ENCODE measurements around the gene CFAP161.
"Not testable (repeated sequence)": the region's sequence is repeated elsewhere in the genome, so short reads cannot be mapped to it uniquely, and the experiment has no call there.

Gene CFAP161

DNA sequence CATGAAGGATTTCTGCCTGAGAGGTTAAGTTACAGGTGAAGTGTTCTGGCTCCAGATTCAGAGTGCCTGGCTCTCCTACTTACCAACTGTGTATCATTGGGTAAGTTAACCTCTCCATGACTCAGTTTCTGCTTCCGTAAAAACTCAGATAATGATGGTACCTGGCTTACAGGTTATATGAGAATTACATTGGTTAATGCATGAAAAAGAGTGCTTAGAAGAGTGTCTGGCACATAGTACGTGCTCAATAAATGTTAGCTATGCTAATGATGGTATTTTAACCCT lies 23.8 kb downstream of the CFAP161 start:
- no peak for DNase-seq (ENCODE audit: low read depth in 2 of 2)

DNA sequence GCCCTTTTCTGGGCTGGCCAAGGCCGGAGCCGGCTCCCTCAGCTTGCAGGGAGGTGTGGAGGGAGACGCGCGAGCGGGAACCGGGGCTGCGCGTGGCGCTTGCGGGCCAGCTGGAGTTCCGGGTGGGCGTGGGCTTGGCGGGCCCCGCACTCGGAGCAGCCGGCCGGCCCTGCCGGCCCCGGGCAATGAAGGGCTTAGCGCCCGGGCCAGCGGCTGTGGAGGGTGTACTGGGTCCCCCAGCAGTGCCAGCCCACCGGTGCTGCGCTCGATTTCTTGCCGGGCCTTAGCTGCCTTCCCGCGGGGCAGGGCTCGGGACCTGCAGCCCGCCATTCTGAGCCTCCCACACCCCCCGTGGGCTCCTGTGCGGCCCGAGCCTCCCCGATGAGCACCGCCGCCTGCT lies 24.5 kb downstream of the CFAP161 start:
- not testable (repeated sequence) for DNase-seq (ENCODE audit: low read depth in 2 of 2)

DNA sequence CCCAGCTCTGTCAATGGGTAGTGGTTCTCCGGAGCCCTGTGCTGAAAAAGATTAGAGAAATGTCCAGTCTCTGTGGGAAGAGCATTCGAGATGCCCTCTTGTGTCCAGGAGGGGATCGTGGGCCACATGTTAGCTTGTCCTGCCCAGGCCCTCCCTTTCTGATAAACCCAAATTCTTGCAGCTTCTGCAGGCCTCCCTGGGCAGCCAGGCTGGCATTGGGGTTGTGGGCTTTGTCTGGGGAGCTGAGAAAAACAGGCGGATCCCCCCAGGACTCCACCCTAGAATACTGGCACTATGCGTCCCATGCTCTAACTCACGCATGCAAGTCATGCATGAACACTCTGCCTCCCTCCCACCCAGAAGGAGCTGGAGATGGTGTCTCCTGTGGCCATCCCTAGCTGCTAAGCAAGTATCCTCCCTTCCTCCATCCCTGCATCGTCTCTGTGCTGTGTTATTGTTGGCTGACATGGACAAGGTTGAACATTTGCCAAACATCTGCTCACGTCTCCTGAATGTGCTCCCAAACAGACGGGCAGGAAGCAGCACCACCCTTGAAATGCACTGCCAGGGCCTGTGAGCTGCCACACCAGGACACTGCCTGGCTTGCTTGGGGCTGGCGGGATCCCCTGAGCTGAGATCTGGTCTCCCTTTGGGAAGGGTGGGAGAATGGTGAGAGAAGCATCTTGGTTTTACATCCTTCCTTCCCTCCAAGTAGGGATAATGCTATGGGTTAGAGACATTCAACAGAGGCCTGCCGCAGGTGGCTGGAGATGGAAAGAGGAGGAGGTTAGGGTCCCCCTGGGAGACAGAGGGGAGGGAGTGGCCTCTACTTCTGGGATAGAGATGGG lies 26.5 kb downstream of the CFAP161 start:
- no peak for DNase-seq (ENCODE audit: low read depth in 2 of 2)

DNA sequence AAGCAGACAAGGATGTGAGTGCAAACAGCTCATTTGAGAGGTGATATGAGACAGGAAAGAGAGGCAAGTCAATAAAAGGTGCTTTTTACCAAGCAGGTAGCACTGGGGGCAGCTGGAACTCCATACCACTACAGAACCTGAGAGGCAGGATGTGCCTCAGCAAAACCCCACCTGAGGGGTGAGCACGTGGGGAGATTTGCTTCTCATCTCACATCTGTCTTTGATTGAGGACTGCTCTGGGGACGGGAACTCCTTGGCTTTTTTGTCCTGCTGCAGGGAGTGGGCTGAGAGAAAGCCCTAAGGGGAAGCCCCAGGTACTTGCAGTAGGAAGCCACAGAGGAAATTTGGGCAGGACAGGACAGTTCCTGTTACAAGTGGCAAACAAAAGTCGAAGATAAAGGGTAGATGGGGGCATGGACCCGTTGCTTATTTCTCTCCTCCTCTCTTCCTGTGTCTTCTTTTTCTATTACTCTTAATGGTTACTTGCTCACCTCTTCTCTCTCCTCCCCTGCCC lies 27.1 kb downstream of the CFAP161 start:
- DNase-seq (ENCODE audit: low read depth in 2 of 2), result no peak

DNA sequence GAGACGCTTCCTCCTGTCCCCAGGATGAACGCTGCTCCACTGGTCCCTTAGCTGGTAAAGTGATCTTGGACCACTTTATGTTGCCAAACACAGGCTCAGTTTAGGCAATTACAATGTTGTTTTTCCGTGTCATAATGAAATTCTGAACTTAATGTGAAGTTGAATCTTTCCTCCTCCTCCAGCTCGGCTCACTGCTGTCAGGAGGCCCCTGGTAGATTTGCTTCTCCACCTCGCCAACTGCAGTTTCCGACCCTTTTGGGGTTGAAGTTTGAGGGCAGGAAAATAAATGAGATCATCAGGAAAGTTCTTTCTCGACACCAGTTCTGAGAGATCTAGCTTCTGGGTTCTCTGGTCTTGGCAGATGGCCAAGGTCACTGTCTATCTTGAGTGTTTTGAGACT lies 27.8 kb downstream of the CFAP161 start:
- DNase-seq (ENCODE audit: low read depth in 2 of 2), result no peak

DNA sequence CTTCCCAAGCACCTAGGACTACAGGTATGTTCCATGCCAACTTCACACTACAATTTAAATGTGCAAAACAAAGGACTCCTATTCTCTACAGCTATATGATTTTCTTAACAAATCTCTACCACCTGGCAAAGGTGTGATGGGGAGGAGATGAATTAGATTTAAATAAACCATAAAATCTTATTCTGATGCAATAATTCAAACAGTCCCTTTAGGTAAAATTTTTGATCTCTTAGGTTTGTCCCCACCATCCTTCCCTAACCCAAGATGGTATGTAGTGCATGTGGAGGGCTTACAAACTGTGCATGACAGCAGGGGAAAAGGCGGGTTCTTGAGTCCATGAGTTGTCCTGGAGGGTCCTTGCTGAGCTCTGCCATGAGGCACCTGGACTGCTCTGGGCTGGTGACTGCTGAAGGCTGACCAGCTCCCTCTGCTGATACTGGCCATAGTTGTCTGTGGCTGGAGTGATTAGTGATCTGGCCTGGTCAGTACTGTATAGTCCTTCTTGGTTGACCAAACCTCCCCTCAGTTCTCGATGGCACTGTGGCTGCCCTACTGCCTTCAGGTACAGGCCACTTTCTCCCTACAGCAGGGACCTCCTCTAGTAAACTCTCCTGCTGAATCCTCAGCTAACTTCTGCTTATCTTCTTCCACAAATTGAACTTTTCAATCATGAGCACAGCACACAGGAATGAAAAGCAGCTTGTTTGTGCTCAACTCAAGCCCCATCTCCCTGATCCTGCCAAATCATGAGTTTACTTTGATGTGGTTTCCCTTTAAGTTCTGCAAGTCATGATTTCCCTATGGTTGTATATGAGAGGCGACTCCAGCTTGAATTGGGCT lies 30.1 kb downstream of the CFAP161 start:
- DNase-seq (ENCODE audit: low read depth in 2 of 2), result no peak

DNA sequence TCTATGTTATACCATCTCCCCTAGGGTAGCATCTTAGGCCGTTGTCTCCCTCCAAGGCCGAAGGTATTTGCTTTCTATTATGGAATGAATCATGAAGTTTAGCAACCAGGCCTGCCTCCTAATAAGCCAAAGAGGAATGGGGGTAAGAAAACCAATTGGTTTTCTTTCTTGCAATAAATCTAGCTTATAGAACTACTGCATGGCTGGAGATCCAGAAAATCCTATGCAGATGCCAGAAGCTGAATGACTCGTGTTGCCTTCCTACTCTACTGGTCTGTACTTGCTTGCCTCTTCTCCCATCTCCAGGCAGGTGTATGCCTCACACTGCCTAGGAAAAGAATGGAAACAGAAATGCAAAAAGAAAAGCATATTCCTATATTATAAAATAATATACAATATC lies 31.5 kb downstream of the CFAP161 start:
- DNase-seq (ENCODE audit: low read depth in 2 of 2), result no peak

DNA sequence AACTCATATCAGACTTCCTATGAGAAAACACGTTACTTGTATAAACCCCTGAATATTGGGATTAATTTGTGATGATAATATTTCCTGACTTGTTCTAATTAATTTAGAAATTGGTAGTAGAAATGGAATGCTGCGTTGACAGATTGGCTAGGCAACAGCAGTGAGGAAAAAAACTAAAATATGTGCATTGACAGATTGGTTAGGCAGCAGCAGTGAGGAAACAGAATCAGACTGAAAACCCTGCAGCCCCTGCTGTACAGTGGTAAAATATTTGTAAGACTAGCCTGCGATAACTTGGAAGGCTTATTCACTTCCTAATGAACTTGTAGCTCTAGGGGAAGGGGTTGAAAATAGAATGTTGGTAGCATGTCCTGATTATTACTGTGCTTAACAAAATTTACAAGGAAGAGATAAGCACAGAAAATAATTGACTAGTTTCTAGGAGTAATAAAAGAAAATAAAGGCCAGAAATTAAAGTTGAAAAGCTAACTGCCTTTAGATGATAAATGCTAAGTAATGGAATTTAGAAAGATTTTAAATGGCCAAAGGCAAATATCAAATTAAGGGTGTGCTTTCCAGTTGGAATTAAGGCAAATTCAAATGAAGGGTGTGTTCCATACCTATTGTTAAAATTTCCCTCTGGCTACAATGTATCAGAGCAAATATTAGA lies 32.7 kb downstream of the CFAP161 start:
- DNase-seq (ENCODE audit: low read depth in 2 of 2), result no peak

DNA sequence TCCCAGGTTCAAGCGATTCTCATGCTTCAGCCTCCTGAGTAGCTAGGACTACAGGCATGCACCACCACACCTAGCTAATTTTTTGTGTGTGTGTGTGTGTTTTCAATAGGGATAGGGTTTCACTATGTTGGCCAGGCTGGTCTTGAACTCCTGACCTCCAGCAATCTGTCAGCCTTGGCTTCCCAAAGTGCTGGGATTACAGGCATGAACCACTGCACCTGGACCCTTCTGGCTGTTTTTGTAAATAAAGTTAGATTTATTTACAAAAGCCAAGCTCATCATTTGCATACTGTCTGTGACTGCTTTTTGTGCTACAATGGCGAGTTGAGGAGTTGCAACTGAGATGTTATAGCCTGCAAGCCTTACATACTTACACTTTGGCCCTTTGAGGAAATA lies 34.1 kb downstream of the CFAP161 start:
- DNase-seq (ENCODE audit: low read depth in 2 of 2), result no peak

DNA sequence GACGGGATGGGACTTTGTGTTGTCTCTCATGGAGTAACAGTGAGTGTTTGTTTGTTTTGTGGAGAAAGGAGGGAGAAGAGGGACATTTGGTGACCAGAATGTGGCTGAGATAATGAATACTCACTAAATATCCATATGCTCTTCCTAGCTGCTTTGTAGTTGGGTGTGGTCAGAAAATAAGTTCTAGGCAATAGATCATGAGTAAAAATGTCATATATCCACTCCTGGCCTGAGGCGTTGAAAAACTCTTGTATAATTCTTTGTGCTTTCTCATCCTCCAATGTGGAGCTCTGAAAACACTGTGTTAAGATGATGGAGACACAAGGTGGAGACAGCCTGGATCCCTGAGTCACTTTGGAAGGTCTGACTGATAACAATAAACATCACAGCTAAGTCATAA lies 34.6 kb downstream of the CFAP161 start:
- DNase-seq (ENCODE audit: low read depth in 2 of 2), result no peak

DNA sequence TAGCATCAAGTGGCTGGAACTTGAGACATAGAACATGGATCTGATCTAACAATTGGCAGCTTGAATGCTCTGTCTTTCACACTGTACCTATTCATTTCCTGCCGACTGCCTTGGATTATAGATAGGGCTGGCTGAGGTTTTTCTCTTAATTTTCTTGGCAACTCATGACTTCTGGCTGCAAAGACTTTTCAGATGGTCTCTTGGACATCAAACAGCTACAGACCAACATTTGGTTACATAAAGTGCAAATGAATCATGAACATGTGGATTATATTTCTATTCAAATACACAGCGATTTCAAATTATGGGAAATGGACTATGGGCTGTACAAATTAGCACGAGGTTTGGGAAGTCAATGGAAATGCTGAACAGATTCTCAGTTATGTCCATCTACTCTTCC lies 36.4 kb downstream of the CFAP161 start:
- no peak for DNase-seq (ENCODE audit: low read depth in 2 of 2)

DNA sequence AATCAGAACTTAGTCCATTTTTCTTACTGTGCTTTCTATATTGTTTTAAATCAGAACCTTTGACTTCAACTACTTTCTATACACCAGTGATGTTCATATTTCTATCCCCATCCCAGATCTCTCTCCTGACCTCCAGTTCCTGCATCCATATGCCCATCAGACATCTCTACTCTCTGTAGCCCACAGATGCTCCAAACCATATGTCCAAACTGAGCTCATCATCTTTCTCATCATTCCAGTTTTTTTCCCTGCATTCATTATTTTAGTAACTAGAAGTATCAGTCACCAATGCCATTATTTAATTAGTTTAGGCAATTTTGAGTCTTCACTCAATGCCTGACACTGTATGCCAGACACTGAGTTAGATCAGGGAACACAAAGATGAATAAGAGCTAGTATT lies 37.2 kb downstream of the CFAP161 start:
- DNase-seq (ENCODE audit: low read depth in 2 of 2), result no peak

DNA sequence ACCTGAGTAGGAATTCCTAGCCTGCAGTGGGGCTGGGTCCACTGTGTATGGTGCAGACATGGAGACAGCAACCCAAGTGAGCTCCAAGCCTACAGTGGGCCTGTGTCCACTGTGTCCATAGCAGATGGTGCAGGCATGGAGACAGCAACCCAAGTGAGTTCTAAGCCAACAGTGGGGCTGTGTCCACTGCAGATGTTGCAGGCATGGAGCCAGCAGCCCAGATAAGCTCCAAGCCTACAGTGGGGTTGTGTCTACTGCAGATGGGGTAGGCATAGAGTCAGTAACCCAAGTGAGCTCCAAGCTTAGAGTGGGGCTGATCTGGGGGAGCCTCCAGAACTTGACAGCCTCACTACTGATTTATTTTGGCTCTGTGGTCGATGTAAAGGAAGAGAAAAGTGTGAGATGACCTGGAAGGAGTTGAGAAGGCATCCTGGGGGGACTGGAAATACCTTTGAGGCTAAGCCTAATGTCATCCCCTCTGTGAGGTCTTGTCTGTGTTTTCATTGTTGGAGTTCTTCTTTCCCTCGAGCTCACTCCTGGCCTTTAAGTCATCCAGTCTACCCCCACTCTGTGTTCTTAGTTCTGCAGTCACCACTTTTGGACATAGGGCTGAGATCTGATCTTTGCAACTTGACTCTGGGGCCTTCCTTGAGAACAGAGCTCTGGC lies 40.2 kb downstream of the CFAP161 start:
- DNase-seq (ENCODE audit: low read depth in 2 of 2), result no peak

DNA sequence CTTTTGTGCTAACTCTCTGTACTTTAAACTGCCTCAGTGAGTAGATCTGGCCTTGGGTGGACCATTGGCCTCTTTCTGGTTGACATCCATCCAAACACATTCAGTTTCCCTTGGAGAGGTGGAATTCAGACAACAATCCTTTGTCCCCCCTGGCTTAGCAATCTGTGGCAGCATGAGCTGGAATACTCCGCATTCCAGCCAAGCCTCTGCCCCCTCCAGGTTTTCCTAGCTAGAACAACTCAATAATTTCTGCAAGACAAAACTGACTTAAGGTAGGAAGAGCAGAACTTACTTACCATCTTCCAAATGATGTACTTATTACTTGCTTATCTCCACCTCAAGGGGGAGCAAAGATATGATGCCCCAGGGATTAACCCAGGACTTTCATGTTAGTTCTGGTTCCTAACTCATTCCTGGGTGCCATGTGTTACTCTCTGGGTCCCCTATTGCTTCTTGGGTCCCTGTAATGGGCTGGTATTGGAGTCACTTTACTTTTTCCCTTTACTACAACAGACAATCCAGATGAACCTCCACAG lies 40.8 kb downstream of the CFAP161 start:
- DNase-seq (ENCODE audit: low read depth in 2 of 2), result no peak

DNA sequence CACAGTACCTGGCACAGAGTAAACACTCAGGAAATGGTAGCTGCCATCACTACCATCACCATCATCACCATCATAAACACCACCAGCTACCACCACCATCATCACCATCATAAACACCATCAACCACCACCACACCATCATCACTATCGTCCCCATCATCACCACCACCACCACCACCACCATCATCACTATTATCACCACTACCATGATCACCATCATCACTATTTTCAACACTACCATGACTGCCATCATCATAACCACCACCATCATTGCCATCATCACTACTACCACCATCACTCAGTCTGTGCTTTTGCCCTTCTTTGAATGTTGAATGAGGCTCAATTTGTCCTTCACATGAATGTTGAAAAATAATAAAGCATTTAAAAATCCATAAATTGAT lies 41.4 kb downstream of the CFAP161 start:
- DNase-seq (ENCODE audit: low read depth in 2 of 2), result no peak

DNA sequence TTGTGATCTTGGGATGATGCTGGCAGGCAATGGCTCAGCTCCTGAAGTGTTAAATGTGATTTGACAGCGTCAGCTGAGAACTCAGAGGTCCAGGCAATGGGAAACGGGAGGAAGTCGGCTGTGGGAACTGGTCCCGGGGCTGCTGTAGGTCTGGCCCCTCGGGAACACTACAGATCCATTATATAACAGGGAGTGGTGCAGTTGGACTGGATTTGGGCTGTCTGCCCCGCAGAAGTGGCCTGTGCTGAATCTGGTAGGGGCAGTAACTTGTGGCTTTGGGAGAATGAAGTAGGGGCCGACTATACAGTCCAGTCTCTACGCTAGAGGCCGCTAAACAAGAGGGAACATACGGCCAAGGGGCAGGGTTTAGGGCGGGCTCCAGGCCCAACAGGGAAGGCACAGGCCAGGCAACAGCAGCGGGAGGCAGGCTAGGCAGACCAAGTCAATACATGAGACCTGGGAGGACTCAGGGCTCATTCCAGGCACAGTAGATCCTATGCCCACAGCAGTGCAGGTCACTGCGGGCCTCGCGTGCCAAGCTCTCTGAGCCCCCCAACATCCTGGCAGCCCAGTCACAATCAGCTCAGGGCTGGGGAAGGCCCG lies 42.3 kb downstream of the CFAP161 start:
- no peak for DNase-seq (ENCODE audit: low read depth in 2 of 2)

DNA sequence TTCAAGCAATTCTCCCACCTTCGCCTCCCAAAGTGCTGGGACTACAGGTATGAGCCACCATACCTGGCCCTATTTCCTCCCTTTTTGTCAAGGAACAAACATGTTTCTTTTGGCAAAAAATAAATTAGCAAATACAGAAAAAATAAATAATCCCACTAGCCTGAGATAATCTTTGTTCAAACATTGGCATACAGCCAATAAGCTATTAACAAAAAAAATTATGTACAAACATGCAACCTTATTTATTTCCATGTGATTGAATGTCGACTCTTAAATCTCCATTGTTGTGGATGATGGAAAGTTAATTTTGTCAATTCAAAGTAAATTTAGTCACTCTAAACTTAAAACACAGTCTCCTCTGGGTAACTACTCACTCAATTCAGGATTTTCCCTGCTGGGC lies 44.3 kb downstream of the CFAP161 start:
- DNase-seq (ENCODE audit: low read depth in 2 of 2), result no peak

DNA sequence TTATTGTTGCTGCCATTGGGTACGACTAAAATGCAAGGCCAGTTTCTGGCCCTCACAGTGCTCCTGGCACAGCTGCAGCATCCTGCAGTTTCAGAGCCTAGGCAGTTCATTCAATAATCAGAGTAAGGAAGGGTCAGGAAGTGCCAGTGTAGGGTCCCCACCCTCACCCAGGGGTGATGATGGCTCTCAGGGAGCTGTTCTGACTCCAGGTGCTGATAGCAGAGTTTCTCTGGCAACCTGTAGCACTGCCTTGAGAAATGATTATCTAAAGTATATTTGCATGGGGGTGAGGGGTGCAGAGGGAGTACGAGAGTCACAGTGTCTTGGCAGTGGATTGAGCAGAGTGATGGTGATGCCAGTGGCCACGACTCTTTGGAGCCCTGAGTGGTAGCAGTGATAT lies 47.1 kb downstream of the CFAP161 start:
- DNase-seq (ENCODE audit: low read depth in 2 of 2), result no peak

DNA sequence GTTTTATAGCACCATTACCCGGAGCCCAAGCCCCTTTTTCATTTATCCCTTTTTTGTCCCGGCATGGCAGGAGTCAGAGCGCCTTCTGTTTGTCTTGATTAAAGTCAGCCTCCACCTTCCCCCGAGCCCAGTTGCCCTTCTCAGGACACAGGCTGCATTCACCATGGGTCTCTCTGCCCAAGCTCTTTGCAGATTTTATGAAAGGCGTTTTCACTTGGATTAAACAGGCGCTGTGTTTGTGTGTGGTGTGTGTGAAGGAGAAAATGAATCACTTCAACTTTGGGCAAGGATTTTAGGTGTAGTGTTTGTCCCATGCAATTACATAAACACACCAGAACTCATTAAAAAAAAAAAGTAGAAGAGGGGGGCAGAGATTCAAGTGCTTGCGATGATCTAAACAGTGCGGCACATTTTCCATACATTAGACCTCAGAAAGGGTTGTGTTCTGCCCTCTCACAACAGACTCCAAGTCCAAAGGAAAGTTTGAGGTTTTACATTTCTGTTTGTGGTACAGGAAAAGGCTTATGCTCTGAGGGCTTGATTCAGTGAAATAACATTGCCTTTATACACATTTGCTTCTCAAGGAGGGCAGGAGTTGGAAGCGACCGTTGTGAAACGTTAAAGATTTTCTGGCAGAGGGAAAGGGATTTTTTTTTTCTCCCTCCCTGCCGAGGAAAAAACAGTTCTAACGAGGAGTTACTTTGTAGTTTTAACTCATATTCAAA lies 48.1 kb downstream of the CFAP161 start:
- no peak for DNase-seq (ENCODE audit: low read depth in 2 of 2)

DNA sequence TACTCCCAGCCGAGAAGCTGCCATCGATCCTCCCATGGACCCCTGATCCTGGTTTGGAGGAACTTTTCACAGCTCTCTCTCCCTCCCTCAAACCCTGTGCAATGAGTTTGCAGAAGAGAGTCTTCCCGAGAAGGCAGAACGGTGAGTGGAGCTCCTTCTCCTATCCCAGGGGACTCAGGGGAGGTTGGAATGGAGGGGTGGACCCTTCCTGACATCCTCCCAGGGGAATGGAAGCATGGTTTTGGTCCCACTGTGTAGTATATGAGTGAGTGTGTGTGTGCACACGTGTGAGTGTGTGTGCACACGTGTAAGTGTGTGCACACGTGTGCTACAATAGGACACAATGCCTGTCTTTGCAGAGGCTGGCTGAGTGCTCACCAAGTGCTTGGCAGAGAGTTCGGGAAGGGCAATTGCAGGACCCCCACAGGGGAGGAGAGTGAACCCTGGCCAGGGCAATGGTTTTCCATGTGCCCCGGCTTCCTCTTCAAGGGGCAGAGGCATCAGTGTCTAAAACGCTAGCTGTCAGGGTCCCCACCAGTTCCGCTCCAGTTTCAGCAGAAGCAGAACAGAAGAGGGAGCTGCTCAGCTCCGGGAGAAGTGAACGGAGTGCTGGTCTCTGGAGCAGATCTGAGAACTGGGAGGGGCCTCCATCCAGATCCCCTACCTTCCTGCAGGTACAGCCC lies 48.8 kb downstream of the CFAP161 start:
- no peak for DNase-seq (ENCODE audit: low read depth in 2 of 2)
